AG20443 (cell line): ENCODE measurements around the gene DBX1.
"Not testable (repeated sequence)": the region's sequence is repeated elsewhere in the genome, so short reads cannot be mapped to it uniquely, and the experiment has no call there.

Source experiments
- DNase-seq: peaks from one replicate; pipeline ENCODE4 v3.0.0; 2012; ENCODE audit warnings: low spot score, mixed read lengths

The DBX1 gene

GRCh38 chr11:20161230-20161918 is 1.1 kb upstream of the DBX1 start:
- DNase-seq = no peak

GRCh38 chr11:20159466-20160381 is 551 bp downstream of the DBX1 start:
- DNase-seq = no peak

GRCh38 chr11:20158597-20159257 is 1.5 kb downstream of the DBX1 start:
- peak; percentile 89 for DNase-seq

- no peak for DNase-seq
Measured at GRCh38 chr11:20157728-20158127, 2.5 kb downstream of the DBX1 start.

- no peak for DNase-seq
Measured at GRCh38 chr11:20156876-20157613, 3.2 kb downstream of the DBX1 start.

GRCh38 chr11:20156280-20156875 is 3.9 kb downstream of the DBX1 start:
- DNase-seq = no peak

GRCh38 chr11:20155683-20156279 is 4.5 kb downstream of the DBX1 start:
- no peak for DNase-seq

GRCh38 chr11:20154381-20154780 is 5.9 kb downstream of the DBX1 start:
- DNase-seq = peak; percentile 43

- no peak for DNase-seq
Measured at GRCh38 chr11:20138707-20139106, 21.6 kb downstream of the DBX1 start.

GRCh38 chr11:20137637-20138036 is 22.6 kb downstream of the DBX1 start:
- no peak for DNase-seq

GRCh38 chr11:20134991-20135736 is 25.1 kb downstream of the DBX1 start:
- DNase-seq = no peak

- DNase-seq = no peak
Measured at GRCh38 chr11:20132667-20133039, 27.6 kb downstream of the DBX1 start.

- peak; percentile 85 for DNase-seq
Measured at GRCh38 chr11:20131788-20132666, 28.2 kb downstream of the DBX1 start.

GRCh38 chr11:20129665-20130064 is 30.6 kb downstream of the DBX1 start:
- DNase-seq = no peak

- not testable (repeated sequence) for DNase-seq
Measured at GRCh38 chr11:20128528-20128825, 31.8 kb downstream of the DBX1 start.

- DNase-seq = peak; percentile 86
Measured at GRCh38 chr11:20127671-20128527, 32.4 kb downstream of the DBX1 start.

- no peak for DNase-seq
Measured at GRCh38 chr11:20126724-20127123, 33.6 kb downstream of the DBX1 start.

- peak; percentile 63 for DNase-seq
Measured at GRCh38 chr11:20125927-20126326, 34.3 kb downstream of the DBX1 start.

GRCh38 chr11:20122131-20122530 is 38.1 kb downstream of the DBX1 start:
- DNase-seq = no peak
